HG03045 (cell line): ENCODE data around the gene TBC1D16.
A peak's percentile ranks its signal among the peaks of the same experiment; 100 is the strongest.
"Not testable (repeated sequence)": the region's sequence is repeated elsewhere in the genome, so short reads cannot be mapped to it uniquely, and the experiment has no call there.

Experiments
- ATAC-seq: cut with Tn5 transposase; IDR thresholded peaks from one replicate; pipeline ENCODE4 v1.9.1; 2021; ENCODE audit warnings: mild to moderate bottlenecking, moderate library complexity; ENCODE audit not compliant: unreplicated experiment

Gene TBC1D16

DNA sequence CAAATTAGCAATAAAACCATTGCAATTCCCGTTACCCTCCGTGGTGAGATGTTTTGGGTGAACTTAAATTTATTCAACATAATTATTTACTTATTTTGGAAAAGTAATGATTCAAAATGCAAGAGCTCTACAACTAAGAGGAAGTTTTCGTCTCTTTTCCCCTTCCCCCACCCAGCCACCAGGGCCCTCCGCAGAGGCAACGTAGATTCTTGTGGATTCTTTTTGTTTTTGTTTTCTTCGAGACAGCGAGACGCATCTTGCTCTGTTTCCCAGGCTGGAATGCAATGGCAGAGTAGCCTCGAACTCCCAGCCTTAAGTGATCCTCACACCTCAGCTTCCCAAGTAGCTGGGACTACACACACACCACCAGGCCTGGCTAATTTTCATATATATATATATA lies 19.9 kb upstream of the TBC1D16 start:
- ATAC-seq = no peak

DNA sequence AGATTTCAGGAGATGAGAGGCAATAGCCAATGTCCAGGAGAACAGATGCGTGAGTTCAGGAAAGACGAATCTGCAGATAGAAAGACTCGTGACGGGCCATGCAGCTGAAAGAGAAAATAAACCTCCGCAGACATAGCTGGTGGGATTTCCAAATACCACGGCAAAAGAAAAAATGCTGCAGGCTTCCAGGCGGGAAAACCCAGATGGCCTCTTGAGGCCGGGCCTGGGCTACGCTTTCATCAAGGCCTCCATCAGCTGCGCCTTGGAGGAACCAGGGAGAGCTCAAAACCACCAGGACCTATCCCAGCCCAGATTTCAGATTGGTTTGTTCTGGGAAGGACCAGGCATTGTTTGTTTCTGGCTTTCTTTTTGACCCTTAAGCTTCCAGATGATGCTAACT lies 17.4 kb upstream of the TBC1D16 start:
- no peak for ATAC-seq

DNA sequence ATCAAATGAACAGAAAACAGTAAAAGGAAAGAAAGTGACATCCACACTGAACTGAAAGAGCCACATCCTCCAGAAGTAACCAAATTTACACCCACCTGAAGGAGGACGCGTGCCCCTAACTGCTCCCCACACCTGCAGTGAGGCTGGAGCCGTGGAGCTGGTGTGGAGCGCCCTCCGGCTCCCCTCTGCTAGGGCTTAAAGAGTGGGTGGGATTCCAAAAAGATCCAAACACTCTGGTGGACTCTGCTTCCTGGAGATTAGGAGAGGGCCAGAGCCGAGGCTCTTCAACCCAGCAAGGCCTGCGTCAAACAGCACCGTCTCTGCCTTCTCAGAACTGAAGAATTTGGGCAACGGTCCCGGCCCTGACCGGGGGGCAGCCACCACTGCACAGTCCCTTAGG lies 16.0 kb upstream of the TBC1D16 start:
- no peak for ATAC-seq

DNA sequence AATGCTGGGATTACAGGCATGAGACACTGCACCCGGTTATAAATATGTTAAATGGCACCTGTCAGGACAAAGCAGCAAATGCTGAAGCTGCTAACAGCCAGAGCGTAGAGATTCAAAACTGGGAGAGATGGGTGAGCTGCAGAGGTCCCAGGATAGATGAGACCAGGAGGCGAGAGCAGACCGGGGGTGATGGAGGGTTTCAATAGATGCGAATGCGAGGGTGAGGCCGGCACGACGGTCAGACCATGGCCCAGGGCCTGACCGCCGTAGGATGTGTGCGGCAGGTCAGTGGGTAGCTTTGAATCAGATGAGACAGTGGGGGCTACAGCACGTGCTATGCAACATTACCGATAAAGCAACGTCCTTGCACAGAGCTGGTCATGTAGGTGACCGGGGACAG lies 15.0 kb upstream of the TBC1D16 start:
- no peak for ATAC-seq

DNA sequence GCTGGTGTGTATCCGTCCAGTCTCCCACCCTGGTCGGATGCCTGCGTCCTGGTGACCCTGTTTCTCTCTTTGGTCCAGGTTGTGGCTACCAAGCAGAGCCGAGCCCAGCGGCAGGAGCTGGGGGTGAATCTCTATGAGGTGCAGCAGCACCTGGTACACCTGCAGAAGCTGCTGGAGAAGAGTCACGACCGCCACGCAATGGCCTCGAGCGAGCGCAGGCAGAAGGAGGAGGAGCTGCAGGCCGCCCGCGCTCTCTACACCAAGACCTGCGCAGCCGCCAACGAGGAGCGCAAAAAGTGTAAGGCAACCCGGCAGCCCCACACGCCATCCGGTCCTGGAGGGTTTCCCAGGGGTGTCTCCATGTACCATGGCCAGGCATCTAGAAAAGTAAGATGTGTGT lies 14.3 kb upstream of the TBC1D16 start:
- no peak for ATAC-seq

DNA sequence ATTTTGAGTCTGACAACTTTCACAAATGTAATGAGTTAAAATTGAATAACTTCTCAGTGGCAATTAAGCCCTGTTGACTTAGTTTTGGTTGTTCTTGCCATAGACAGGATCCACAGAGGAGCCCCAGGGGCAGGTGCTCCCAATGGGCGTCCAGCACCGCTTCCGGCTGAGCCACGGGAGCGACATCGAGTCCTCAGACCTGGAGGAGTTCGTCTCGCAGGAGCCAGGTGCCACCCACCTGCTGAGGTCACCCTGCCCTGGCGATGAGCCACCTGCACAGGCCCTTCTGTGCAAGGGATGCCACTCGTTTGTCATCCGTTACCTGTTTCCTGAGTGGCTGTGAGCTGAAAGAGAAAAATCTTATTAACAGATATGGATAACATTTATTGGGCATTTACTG lies 11.5 kb upstream of the TBC1D16 start:
- ATAC-seq = no peak

DNA sequence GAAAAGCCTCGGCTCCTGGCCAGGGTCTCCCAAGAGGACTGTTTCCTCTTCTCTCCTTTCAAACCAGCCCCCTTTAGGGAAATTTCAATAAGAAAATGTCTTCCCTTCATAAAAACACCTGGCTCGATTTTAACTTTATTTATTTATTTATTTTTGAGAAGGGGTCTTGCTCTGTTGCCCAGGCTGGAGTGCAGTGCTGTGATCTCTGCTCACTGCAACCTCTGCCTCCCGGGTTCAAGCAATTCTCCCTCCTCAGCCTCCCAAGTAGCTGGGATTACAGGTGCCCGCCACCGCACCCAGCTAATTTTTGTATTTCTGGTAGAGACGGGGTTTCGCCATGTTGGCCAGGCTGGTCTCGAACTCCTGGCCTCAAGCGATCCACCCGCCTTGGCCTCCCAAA lies 11.0 kb upstream of the TBC1D16 start:
- not testable (repeated sequence) for ATAC-seq

DNA sequence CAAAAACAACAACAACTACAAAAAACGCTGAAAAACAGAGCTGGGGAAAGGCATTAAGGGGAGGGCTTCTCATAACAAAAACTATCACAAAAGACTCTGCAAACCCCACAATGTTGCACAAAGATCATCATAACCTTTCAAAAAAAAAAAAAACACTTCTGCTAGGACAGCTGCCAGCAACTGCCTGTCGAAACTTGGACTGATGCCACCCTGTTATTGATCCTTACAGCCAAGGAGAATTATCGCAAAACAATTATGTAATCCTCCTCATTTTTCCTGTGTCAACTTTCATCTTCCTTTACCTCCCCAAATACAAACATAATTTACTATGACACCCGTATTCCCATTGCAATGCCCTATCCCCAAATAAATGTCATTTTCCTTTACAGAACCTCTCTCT lies 10.0 kb upstream of the TBC1D16 start:
- no peak for ATAC-seq

DNA sequence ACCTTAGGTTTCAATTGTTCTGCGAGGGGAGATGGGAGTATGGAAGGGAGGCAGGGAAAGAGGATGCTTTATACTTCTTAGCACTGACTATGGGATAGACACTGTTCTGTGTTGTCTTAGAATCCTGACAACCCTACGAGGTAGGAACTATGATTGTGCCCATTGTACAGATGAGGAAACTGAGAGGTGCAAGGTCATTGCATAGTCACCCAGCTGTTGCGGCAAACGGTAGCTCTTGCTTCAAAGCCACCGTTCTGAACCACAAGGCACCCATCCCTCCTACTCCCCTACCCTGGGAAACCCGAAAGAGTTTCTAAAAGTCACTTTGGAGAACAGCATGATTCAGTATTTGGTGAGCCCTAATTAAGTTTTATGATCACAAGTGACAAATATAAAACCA lies 8.3 kb upstream of the TBC1D16 start:
- ATAC-seq = no peak

DNA sequence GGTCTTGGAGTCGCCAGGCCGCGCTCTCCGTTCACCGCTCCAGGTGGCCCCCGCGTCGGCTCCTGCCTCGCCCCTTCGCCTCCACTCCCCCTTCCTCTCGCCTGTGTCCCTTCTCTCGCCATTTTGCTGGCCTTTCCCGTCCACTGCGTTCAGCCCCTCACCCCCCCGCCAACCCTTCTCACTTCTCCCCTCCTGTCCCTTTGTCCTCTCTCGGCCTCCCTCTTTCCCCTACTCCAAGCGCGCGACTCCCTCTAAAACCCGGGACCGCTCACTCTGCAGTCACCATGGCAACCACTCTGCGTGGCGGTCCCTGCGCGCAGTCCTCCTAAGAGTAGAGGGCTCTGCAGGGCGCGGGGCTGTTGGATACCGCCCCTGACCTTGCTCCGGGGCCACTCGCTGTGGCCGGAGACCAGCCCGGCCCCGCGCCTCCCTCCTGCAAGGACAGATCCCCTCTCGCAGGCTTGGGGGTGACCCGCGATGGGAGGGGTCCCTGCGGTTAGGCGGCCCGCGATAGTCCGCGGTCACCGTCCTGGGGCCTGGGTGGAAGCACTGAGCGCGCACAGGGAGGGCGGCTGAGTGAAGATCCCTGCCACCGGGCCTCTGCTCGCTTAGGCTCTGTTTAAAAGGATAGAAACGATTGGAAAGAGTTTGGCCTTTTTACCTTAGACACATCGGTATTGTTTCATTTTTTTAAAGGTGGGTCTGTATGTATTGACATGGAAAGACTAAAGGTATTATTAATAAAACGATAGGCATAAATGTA lies 1.2 kb upstream of the TBC1D16 start:
- ATAC-seq = no peak

DNA sequence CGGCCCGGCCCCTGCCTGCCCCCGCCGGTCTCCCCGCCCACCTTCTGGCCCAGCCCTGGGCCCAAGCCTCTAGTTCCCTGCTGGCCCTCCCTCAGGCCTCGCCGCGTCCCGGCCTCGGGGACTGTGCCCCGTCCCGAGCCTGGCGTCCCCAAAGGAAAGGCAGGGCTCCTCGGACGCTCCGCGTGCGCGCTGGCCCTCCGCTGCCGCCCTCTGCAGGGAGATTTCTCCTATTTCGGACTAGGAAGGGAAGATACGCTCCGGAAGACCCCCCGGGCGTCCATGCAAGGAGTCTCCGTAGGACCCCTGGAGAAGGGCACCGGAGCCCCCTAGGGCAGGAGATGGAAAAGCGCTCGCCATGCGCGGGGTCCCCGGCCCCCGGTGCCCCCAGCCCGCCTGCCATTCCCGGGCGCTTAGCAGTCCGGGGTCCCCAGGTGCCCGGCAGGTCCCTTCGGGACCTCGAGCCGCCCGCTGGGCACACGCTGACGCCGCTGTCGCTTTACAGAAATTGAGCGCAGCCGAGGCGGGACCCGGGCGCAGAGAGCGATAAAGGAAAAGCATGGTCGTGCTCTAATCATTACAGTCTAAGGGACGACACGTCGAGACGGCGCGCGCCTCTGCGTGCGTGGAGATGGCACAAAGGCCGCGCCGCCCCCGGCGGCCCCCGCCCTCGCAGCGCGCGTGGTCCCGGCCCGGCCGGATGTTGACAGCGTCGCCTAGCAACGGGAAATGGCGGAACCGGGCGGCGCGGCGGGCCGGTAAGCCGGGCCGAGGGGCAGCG lies 454 bp upstream of the TBC1D16 start, which contains the start of gene CCDC40:
Gene CCDC40 (plus strand): TSS at position 706 of the 778 bp plus-strand sequence. CDS start 21 bp downstream, at position 727.
- ATAC-seq = peak; percentile 50

DNA sequence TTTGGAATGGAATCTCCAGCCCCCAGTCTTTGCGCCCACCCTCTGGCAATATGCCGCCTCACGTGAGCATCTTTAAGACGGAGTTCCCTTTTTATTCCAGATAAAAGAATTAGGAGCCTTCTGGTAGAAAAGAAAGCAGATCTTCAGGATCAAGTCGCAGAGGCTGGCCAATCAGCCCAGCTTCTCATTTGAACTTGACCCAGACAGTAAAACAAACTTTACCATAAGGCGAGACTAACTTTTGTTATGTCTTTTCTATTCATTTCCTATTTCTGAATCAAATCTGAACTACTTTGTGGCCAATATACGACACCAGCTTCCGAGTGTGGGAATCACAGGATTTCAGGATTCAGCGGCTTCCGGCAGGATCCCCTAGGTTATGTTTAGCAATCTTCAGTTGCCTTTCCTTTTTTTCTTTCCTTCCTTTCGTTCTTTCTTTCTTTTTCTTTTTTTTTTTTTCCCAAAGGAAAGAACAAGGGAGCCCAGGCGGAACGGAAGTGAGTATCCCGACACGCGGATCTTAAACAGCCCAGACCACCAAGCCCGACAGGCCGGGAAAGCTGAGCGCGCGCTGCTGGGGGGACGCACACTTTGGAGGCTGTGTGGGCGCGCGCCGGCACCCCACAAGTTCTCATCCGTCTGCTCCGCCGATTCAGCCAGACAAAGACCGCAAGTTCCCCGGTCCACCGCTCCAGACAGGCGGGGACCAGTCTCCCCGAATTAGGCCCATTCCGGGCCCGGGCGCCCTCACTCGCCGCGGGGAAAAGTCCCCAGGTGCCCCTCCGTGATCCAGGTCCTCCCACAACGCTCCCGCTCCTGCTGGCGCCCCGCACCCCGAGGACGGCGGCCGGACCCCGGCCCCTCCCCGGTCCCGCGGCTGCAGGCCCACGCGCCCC lies 633 bp downstream of the TBC1D16 start:
- no peak for ATAC-seq

DNA sequence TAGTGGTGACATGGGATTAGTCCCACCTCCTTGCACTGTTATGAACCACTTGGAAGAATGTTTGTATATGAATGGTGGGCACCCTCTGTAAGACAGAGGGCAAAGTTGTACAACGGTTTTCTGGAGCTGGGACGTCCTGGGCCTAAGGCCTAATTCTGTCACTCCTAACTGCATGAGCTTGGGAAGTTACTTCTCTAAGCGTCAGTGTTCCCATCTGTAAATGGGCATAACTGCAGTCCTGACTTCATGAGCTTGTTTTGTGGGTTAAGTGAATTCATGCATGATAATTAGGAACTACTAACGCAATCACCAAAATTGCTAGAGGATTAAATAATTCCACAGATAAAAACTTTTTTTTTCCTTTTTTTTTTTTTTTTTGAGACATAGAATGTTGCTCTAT lies 1.8 kb downstream of the TBC1D16 start:
- no peak for ATAC-seq

DNA sequence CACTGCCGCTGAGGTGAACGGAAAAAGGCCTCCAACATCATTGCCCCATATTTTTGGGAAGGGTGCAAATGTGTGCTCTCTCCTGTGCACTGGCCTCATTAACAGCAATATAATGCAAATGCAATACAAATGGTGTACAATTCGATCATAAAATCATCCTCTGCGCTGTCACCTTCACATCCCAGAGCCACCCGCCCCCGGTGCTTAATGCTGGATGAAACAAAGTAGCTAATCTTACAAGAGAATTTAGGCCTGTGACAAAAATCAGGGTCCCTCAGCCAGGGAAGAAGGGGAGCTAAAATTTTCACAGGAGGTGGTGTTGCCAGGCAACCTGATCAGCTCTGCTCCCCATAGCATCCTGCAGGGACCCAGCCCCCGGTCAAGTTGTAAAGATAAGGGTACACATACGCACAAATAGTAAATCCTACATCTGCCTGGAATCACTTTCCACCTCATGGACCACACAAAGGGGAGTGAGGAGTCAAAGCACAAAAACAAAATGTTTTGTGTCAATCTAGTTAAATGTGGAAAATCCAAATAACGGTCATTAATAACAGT lies 3.0 kb downstream of the TBC1D16 start:
- no peak for ATAC-seq

DNA sequence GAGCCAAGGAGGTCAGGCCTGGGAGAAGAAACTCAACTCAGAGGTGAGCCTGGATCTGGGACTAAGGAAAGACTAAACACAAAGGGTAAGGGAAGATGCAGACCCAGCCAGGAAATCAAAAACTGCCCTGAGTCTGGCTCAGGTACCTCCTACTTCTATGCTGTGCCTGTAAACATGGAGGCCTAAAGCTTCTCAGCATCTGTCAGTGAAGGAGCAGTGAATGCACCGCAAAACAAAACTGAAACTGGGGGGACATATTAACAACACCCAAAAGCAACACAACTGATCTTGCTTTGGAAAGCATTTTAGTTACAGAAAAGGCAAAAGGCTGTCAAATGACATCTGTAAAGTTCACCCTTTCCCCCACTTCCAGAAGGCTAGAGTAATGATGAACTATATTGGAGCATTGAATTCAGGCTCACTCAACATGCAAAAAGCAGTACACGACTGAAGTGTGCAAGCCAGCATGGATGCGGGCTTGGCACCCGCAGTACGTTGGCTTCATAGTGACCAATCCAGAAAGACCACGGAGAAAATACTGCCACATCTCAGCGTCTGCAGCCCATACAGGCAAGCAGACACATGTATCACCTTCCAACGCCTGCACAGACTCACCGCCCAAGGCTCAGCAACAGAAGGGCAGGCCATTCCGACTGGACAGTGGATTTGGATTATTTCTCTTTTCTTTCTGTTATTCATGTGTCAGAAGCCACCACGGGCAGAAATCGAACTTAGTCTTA lies 3.8 kb downstream of the TBC1D16 start:
- no peak for ATAC-seq

DNA sequence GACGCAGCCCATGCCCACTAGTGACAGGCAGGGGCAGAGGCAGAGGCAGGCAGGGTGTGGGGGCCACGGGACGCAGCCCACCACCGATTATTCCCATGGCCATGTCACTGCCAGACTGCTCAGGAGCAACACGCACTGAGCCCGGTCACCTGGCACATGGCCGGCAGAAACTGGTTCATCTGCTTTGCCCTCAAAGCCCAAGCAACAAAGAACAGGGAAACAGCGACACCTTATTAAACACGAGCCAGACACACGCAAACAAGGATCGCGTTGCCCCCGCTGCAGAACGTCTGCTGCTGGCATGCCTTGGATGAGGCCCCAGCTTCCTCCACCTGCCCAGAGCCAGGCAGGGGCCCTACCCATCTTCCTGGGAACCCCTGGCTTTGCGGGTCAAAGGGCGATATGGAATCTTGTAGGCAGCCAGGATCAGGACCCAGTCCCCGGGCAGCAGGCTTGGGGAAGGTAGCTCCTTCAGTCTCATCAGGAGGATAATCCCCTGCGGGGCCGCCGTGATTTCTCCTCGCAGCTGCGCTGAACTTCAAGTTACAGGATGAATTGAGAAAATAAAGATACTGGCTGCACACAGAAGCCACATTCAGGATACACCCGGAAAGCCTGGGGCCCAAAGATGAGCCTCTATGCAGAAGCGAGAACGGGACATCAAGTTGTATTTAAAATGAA lies 4.8 kb downstream of the TBC1D16 start:
- no peak for ATAC-seq

DNA sequence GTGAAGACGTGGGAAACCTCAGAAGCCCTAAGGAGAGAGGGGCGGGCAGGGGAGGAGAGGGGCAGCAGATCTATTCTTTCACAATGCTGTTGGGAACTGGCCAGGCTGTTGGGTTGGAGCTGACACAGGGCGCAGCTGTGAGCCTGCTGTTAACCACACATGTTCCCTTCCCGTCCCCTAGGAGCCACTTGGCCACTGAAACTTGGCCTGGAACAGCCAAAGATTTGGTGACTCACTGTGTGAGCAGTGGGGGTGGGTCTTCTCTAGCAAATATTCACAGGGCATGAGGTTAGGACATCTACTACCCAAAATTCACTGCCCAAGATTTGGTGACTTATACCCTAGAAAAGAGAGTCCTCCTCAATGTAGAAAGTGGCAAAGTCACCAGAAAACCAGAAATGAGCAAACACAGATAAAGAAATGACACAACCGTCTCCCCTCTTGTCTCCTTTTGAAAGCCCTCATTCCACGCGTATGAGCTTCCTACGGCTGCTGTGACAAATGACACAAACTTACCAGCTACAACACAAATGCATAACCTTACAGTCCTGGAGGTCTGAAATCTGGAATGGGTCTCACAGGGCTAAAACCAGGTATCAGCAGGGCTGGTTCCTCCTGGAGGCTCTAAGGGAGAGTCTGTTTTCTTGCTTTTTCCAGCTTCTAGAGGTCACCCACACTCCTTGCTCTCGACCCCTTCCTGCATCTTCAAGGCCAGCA lies 6.3 kb downstream of the TBC1D16 start:
- ATAC-seq = no peak

DNA sequence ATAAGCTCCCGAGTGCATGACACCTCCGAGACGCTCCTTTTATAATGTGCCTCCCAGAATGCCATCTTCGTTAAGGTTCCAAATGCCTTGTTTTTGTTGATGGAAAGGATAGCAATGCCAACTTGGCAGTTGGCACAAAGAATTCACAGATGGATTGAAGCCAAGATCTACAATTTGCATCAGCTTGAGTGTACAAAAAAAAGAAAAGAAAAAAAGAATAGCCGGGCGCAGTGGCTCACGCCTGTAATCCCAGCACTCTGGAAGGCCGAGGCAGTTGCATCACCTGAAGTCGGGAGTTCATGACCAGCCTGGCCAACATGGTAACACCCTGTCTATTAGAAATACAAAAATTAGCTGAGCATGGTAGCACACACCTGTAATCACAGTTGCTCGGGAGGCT lies 7.6 kb downstream of the TBC1D16 start:
- ATAC-seq = no peak

DNA sequence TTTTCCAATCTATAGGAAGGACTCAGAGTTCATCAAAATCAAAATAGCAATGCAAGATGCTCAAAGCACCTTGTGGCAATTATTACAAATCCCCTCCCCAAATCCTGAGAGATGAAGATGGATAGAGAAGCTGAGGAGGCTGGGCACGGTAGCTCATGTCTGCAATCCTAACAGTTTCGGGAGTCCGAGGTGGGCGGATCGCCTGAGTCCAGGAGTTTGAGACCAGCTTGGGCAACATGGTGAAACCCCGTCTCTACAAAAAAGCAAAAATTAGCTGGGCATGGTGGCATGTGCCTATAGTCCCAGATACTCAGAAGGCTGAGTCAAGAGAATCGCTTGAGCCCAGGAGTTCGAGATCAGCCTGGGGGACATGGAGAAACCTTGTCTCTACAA lies 8.6 kb downstream of the TBC1D16 start:
- ATAC-seq = no peak
